Muscle of arm (tissue), 14 donors: ENCODE data around the gene ST6GAL2. TPM values are rescaled to one million over a fixed set of nuclear protein-coding genes. Genes with fewer than 3 reads are reported as not detected.

Source experiments
- DNase-seq: peaks from one replicate; pipeline ENCODE4 v3.0.0-alpha.2; 2013
- long read RNA-seq, 11 donors: transcript quantifications; one replicate each; lab custom pipeline, GENCODE V29; 2026
- polyA plus RNA-seq, 12 donors: library from polyadenylated mRNA; unstranded; fragments of 120-200 nt; gene quantifications; one replicate each; pipeline ENCODE4 v1.2.1, GENCODE V29; 2013; ENCODE audit not compliant: insufficient read length in 12 of 12

ST6GAL2 gene
- 10 to 100 TPM in 1 of 12 donors, 1 to 10 TPM in 10, not detected in 1; 1.8 to 11.7 (median 3.3) TPM for polyA plus RNA-seq
- long read RNA-seq, donor 1: 0 reads
- long read RNA-seq, donor 2: 0 reads
- long read RNA-seq, donor 3, full-length matches to known transcripts: 1 of 1 reads
- long read RNA-seq, donor 3, partial matches to known transcripts: 0 of 1 reads
- long read RNA-seq, donor 3, other reads (novel, unspliced or antisense): 0 of 1 reads
- long read RNA-seq, donor 4, full-length matches to known transcripts: 1 of 1 reads
- long read RNA-seq, donor 4, partial matches to known transcripts: 0 of 1 reads
- long read RNA-seq, donor 4, other reads (novel, unspliced or antisense): 0 of 1 reads
- long read RNA-seq, donor 5, full-length matches to known transcripts: 1 of 1 reads
- long read RNA-seq, donor 5, partial matches to known transcripts: 0 of 1 reads
- long read RNA-seq, donor 5, other reads (novel, unspliced or antisense): 0 of 1 reads
- long read RNA-seq, donor 6: 0 reads
- long read RNA-seq, donor 7: 0 reads
- long read RNA-seq, donor 8: 0 reads
- long read RNA-seq, donor 9: 0 reads
- long read RNA-seq, donor 10: 0 reads
- long read RNA-seq, donor 11: 0 reads

DNA sequence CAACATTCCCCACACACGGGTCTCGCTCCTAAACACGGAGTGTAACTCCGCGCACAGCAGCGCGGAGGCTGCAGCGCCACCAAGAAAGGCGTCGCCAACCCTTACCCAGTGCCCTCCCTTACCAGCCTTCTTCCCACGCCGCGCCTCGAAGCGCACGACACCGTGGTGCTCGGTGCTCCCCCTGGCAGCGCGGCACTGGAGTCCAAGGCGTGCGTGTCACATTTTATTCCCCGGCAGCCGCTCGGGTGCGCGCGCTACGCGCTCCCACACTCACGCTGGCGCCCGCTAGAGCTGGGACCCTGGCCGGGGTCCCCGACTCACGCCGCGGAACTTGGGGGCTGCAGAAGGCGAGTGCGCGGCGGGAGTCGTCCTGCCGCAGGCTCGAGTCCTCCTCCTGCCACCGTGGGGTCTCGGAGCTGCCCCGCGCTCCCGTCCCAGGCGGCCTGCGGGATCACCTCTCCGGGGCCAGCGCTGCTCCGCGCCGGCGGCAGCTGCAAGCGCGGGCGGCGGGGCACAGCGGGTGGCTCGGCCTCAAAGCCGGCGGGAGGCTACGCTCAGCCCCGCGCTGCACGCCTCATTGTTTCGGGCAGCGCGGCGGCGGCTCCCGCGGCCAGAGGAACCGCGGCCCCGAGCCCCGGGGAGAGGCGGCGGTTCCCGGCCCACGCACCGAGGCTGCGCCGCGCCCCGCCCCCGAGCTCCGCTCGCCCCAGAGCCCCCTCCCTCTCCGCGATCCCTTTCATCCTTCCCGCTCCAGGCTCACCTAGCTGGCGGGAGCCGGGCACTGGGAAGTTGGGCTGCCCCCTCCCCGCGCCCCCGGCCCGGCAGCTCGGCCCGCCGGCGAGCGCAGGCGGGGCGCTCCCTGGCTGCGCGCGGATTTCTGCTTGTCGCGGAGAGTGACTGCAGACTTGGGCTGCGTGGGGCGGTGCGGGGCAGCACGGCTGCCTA, at the start of gene ST6GAL2:
TSS of gene ST6GAL2 (minus strand) at position 197 of the 945 bp plus-strand sequence. CDS start 42,190 bp downstream, outside the sequence.
- peak; percentile 45 for DNase-seq

DNA sequence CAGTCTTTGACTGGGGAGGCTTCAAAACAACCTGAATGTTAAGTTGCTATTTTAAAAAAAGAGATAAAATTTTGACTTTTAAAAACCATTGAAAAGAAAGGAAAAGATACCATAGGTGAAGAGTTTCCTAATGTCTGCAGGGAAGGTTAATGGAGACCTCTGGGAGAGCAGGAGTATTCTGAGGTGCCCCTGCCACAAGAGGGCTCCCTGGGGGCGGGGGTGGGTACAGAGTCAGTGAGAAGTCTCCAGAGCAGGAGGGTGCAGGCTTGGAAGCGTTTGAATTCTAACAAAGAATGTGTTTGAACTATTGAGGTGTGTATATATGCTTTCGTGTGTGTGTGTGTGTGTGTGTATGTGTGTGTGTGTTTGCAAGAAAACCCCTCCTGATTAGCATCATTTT, 46.7 kb upstream of the ST6GAL2 start:
- DNase-seq: no peak

GRCh38 chr2:106931717-106932335, 45.9 kb upstream of the ST6GAL2 start:
- DNase-seq: no peak

- no peak for DNase-seq
Measured at GRCh38 chr2:106921451-106921850, 35.5 kb upstream of the ST6GAL2 start.

DNA sequence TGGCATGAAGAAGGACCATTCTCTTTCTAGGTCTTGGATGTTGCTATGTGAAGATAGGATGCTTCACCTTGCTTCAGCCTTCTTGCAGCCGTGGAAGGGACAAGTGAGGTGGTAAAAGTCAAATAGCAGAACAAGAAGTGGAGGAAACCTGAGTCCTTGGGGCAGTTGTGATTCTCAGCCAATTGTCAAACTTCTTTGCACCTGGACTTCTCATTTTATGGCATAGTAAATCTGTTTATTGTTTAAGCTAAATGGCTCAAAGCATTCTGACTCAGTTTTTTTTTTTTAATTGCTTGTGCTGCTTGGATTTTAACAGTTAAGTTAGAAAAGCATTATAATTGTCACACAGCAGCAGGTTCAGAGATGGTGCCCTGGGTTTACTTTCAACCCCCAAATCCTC, 33.0 kb upstream of the ST6GAL2 start:
- no peak for DNase-seq

GRCh38 chr2:106904242-106904641, 18.3 kb upstream of the ST6GAL2 start:
- no peak for DNase-seq

DNA sequence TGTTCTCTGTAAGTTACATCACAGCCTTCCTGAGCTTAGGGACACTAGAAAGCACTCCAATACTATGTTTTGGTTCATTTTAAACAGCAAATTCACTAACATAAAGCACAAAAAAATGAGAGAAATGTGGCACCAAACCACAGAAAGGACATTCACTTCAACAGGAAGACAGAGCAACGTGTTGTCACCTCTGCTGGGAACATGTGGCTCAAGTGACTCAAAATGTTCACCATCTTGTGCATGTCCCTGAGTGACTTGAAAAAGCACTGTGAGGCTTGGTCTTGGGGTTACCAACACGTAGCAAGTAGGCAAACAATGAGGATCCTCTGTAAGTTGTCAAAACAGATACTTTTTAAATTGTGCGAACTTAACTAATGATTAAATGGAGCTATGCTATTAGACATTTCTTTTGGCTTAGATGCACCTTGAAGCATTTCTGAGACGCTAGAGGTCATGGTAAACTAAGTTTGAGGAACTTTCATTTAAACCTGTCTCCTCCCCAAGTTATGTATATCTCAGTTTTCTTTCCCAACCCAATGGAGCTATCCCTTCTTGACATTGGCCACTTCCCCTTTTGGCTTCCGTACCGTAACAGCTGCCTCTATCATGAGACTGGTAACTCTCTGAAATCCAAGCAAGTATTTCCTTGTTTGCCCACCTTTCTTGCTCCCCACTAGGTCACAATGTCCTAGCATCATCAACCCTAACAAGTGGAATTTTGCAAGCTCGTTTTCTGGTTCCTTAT, 14.0 kb upstream of the ST6GAL2 start:
- DNase-seq: no peak

GRCh38 chr2:106894545-106894944, 8.6 kb upstream of the ST6GAL2 start:
- DNase-seq: no peak

- no peak for DNase-seq
Measured at GRCh38 chr2:106892048-106892447, 6.1 kb upstream of the ST6GAL2 start.

GRCh38 chr2:106890606-106891005, 4.6 kb upstream of the ST6GAL2 start:
- DNase-seq: no peak

GRCh38 chr2:106886916-106887758, 1.2 kb upstream of the ST6GAL2 start:
- DNase-seq: peak; percentile 26

DNA sequence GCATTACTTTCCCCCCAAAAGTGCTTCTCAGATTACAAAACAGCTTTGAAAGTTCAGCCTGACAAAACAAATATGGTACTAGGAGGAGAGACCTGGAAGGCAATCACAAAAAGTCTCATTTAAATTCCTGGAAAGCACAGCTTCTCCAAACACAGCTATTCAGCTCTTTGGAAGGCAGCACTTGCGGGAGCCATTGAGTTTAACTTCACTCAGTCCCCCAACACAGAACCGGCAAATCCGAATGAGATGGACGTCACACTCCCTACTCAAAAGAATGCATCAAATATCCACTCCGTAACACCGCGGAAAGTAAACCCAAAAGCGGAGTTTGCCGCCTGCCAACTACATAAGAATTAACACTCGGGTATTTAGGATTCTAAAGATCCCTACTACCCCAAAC, 638 bp downstream of the ST6GAL2 start:
- DNase-seq: peak; percentile 24

DNA sequence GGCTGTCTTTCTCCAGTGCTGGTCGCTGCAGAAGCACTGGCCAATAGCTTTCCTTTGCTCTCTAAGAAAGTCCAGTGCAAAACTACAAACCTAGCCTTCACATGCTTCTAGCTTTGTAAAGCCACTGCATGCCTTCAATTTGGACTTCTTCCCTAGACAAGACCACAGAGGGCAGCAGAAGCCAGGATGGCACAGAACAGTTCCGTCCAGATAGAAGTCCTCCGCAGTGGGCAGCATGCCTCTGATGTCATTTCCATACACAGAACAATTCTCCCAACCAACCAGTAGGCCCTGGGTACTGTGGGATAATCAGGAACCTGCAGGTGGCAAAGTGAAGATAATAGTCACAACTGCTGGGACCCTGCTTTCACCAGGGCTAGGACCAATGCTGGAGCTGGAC, 3.3 kb downstream of the ST6GAL2 start:
- DNase-seq: no peak

GRCh38 chr2:106878206-106878605, 7.8 kb downstream of the ST6GAL2 start:
- DNase-seq: no peak

- DNase-seq: no peak
Measured at GRCh38 chr2:106876699-106877098, 9.3 kb downstream of the ST6GAL2 start.

DNA sequence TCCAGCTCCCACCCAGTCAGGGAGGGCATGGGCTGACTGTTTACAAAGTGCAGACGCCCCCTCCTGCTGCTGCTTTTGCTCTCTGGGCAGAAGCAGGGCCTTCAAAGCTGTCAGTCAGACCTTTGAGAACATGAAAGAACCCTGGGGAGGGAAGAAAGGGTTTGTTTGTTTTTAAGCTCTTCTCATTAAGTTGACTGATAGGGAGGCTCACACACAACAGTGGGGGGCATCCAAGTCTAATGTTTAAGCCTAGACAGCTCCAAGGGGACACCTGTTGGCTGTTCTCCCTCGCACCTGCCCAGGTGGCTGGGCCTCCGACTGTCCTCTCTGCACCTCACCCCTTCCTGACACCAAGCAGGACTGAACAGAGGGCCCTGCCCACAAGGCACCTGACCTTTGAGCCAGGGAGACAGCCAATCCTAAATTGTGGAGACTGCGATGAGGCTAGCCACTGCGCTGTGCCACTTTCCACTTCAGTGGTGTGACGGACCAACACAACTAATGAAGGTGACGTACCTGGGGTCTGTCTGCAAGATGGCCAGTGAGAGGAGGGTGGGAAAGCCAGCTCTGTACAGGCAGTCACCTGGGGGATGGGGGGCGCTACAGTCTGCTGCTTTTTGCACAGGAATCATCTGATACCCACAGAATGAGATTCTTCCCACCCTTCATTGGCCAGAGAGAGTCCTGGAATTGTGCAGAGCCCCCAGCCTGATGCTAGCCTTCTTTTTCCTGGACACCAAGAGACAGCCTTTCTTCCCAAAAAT, 16.3 kb downstream of the ST6GAL2 start:
- no peak for DNase-seq

DNA sequence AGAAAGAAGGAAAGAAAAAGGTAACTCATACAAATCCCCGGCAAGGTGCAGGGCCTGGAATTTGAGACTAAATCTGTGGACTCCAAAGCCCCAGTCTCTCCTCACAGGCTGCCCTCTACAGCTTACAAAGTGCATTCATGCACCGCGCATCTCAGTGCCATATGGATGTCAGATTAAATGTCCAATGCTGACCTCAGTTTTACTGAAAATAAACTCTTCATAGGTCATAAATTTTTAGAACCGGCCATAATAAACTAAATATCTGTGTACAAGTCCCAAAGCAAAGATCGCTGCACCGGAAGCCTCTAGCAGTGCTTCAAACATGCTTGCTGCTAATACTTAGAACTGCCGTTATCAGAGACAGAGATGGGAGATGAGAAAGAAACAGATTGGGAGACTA, 17.7 kb downstream of the ST6GAL2 start:
- DNase-seq: no peak

DNA sequence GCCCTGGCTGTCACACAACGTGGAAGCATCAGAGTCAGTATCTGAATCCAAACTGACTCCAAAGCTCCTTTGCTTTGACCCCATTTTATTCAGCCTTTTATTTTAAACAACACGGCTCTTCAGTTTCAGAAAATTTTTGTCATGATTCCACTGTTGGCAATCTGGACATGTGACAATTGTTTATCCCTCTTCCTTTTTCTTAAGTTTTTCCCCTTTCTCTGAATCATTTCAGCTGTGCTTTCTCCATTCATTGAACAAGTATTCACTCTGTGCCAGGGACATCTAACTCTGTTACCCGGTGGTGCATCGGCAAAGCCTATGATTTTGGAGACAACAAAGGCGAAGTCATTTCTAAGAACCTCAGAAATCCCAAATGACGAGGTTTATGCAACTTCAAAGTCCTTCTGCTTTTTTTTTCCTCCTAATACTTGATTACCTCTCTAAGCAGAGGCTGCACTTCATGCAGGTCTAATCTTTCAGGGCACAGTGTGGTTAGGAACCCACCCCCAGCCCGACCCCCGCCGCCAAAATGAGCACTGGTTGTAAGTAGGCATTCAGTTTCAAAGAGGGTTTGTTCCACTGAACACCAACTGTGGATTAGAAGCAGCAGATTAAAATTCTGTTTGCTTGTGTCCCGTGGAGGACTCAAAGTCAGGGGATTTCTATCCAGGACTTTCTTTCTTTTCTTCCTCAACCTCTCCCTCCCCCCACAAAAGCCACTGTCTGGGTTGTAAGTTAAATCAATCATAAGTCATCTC, 18.6 kb downstream of the ST6GAL2 start:
- no peak for DNase-seq

DNA sequence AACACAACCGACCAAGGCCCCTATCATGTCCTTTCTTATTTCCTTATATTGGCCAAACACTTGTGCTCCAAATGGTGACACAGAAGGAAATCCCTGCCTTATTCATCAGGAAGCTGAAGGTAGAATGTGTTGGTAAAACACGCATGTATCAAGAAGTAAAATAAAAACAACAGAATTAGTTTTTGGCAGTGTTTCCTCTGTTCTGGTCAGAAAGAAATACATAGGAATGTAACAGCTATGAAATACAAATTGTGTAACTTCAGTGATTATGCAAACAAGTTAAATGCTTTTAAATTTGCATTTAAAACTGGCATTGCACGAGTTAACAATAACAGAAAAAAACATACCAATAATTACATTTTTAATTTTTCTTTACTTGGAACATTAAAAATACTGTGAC, 19.3 kb downstream of the ST6GAL2 start:
- no peak for DNase-seq
